Gastrocnemius medialis (tissue), 4 donors: Measurements from ENCODE around the gene LRP2BP. TPM values are rescaled to one million over a fixed set of nuclear protein-coding genes. Genes with fewer than 3 reads are reported as not detected.

Source experiments
- ATAC-seq, 2 donors: fragments of 150-250 bp; one replicate each; pipeline ENCODE4 v1.9.1; 2016
- DNase-seq, 2 donors: peaks; one replicate each; pipeline ENCODE4 v3.0.0-alpha.2; 2019
- H3K27ac ChIP-seq, 4 donors: fragments of 200-600 bp; sonication (generic); 1 replicate in 1 of 4; 2 replicates in 3 of 4; pipeline ENCODE4 v1.5.1; 2016 to 2018; ENCODE audit warnings: mild to moderate bottlenecking in 2 of 4, moderate library complexity in 1 of 4
- H3K27me3 ChIP-seq, 3 donors: fragments of 200-600 bp; sonication (generic) in 2 of 3; 1 replicate in 1 of 3; 2 replicates in 2 of 3; pipeline versions ENCODE4 v1.5.1 to v1.6.0; 2016 to 2019; ENCODE audit warnings: mild to moderate bottlenecking in 1 of 3, moderate library complexity in 1 of 3
- H3K36me3 ChIP-seq, 2 donors: fragments of 200-600 bp; sonication (generic) in 1 of 2; one replicate each; pipeline ENCODE4 v1.5.1; 2017 to 2018
- H3K4me1 ChIP-seq, 2 donors: fragments of 200-600 bp; sonication (generic) in 1 of 2; one replicate each; pipeline ENCODE4 v1.5.1; 2016 to 2017; ENCODE audit warnings: mild to moderate bottlenecking in 2 of 2
- H3K4me3 ChIP-seq, 4 donors: fragments of 200-600 bp; sonication (generic) in 3 of 4; 1 replicate in 1 of 4; 2 replicates in 3 of 4; pipeline ENCODE4 v1.5.1; 2016 to 2019; ENCODE audit warnings: mild to moderate bottlenecking in 2 of 4
- H3K9me3 ChIP-seq, 3 donors: fragments of 200-600 bp; sonication (generic) in 2 of 3; 1 replicate in 1 of 3; 2 replicates in 2 of 3; pipeline ENCODE4 v1.5.1; 2016 to 2019
- CTCF ChIP-seq, 5 experiments: fragments of 450-650 bp in 3 of 5; fragments of 200-600 bp in 2 of 5; sonication (generic) in 2 of 5; IDR thresholded peaks in 4 of 5; conservative IDR thresholded peaks in 1 of 5; 1 replicate in 4 of 5; 2 replicates in 1 of 5; pipeline ENCODE4 v1.5.1; 2016 to 2019; ENCODE audit warnings: antibody characterized with exemption in 5 of 5, mild to moderate bottlenecking in 3 of 5, moderate library complexity in 3 of 5
- POLR2A ChIP-seq, 2 donors: fragments of 450-650 bp; IDR thresholded peaks; one replicate each; pipeline ENCODE4 v1.6.1; 2017; ENCODE audit warnings: antibody characterized with exemption in 2 of 2, mild to moderate bottlenecking in 2 of 2, moderate library complexity in 2 of 2
- in situ Hi-C, 4 donors: fragments of 200-750 bp; cut with MboI; loops; one replicate each; pipeline versions ENCODE4 v1.15.0 to v1.8.0; 2017; ENCODE audit warnings: low sequenced_read_pairs in 4 of 4
- intact Hi-C: fragments of 100-400 bp; cut with DNase I; formaldehyde crosslinking; loops from one replicate; pipeline ENCODE4 v1.15.1; 2023; ENCODE audit warnings: low total_unique reads
- total RNA-seq, 4 donors: library from RNA; depleted of rRNA; stranded (reverse); fragments of >200 nt; gene quantifications; one replicate each; pipeline versions ENCODE4 v1.1.0 to v1.2.3, GENCODE V29; 2016

The LRP2BP gene
- total RNA-seq, 4 donors from 2014 or later = 0.20 to 2.0 (median 0.51) TPM

DNA sequence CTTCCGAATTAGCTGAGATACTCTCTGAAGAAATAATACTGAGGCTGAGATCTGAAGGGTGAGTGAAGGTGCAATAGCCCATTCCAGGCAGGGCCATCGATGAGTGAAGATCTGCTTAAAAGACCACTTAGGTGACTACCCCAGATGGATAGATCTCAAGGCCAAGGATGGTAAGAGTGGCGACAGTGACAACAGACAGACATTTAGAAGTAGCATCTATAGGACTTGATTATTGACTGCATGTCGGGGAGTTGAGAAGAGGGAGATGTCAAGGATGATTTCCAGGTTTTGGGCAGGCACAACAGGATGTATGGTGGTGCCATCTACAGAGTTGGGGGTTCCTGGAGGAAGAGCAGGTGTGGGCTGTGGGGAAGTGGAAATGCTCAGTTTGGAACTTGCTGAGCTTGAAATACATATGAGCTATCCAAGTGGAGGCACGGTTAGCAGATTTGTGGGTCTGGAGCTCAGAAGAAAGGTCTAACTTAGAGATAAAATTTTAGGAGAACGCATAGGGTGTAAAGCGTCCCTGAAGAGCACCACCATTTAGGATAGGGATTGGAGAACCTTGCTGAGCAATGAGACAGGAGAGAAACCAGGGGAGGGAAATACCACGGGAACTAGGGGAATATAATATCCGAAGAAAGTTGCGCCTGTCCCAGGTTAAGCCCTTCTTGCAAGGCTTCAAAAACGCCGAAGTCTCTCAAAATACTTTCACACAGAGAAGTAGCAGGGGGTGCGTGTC, 29.4 kb upstream of the LRP2BP start:
- ATAC-seq (peak; percentile 61 to 74), DNase-seq (no peak)

GRCh38 chr4:185421366-185422124, 25.8 kb upstream of the LRP2BP start:
- no peak for DNase-seq
- ATAC-seq = no peak
- intact Hi-C loops = no loop called here
- Histone ChIP-seq H3K36me3 (peaks cover 0 to 14% of the 10 kb centered on the region in 2 donors), H3K9me3 (no peaks in the 10 kb centered on the region), H3K4me3 (no peak overlapping the region), H3K27me3 (no peaks in the 10 kb centered on the region), H3K4me1 (peaks cover 18 to 28% of the 10 kb centered on the region in 2 donors), H3K27ac (peak overlapping the region in 1 of 4 donors; percentile 28)
- in situ Hi-C loops = no loop called here
- TF ChIP-seq CTCF (IDR thresholded peaks at IDR 0.05 in 4 of 5, conservative IDR thresholded peaks at IDR 0.05 in 1 of 5) (no peak), POLR2A (IDR thresholded peaks at IDR 0.05) (no peak)

More for the DNA sequence above, 29.4 kb upstream of the LRP2BP start:
- no peak for TF ChIP-seq CTCF (IDR thresholded peaks at IDR 0.05 in 4 of 5, conservative IDR thresholded peaks at IDR 0.05 in 1 of 5)
- TF ChIP-seq POLR2A (IDR thresholded peaks at IDR 0.05) = no peak
- in situ Hi-C loops = no loop called here
- Histone ChIP-seq H3K9me3 (no peaks in the 10 kb centered on the region), H3K27ac (peak overlapping the region; percentile 89 to 99 (median 94)), H3K36me3 (peaks cover 0 to 5% of the 10 kb centered on the region in 2 donors), H3K4me1 (peaks cover 18 to 28% of the 10 kb centered on the region in 2 donors), H3K4me3 (peak overlapping the region; percentile 65 to 95 (median 85)), H3K27me3 (no peaks in the 10 kb centered on the region)
- intact Hi-C loops = loop anchor here (1.0 kb wide), 2 partner anchors 29 to 45 kb away; partner anchors contain the start of gene ANKRD37

GRCh38 chr4:185416955-185417354, 21.2 kb upstream of the LRP2BP start:
- no peak for ATAC-seq
- intact Hi-C loops = no loop called here

DNA sequence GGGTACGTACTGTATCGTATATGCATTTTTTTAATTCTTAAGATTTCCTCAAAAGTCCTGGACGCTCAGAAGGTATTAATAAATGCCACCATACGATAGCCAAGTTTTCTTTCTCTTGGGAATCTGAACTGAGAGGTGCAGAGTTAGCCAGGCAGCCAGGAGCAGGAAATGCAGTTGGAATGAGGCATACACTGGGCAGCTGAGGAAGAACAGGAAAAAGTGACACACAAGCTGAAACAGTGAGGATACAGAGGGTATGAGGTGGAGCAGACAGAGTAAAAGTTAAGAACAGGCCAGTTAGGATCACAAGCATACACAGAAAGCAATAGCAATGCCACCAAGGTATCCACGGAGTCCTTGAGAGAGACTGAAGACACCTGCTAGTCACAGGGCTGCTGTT, 16.7 kb upstream of the LRP2BP start:
- Histone ChIP-seq H3K27ac (peak overlapping the region in 1 of 4 donors; percentile 8), H3K4me1 (peaks cover 0 to 4% of the 10 kb centered on the region in 2 donors), H3K9me3 (no peaks in the 10 kb centered on the region), H3K36me3 (peaks cover 0 to 79% of the 10 kb centered on the region in 2 donors), H3K27me3 (no peaks in the 10 kb centered on the region), H3K4me3 (no peak overlapping the region)
- ATAC-seq = no peak
- no peak for DNase-seq
- TF ChIP-seq CTCF (IDR thresholded peaks at IDR 0.05 in 4 of 5, conservative IDR thresholded peaks at IDR 0.05 in 1 of 5) (no peak), POLR2A (IDR thresholded peaks at IDR 0.05) (no peak)
- intact Hi-C loops (no loop called here), in situ Hi-C loops (no loop called here)

More at GRCh38 chr4:185416955-185417354, 21.2 kb upstream of the LRP2BP start:
- DNase-seq = no peak
- TF ChIP-seq POLR2A (IDR thresholded peaks at IDR 0.05) = no peak
- TF ChIP-seq CTCF (IDR thresholded peaks at IDR 0.05 in 4 of 5, conservative IDR thresholded peaks at IDR 0.05 in 1 of 5) = no peak
- no peak overlapping the region for H3K4me3 ChIP-seq
- H3K9me3 ChIP-seq = no peaks in the 10 kb centered on the region
- H3K27me3 ChIP-seq = no peaks in the 10 kb centered on the region
- H3K27ac ChIP-seq = no peak overlapping the region
- peaks cover 0 to 10% of the 10 kb centered on the region in 2 donors for H3K4me1 ChIP-seq
- H3K36me3 ChIP-seq = peaks cover 0 to 54% of the 10 kb centered on the region in 2 donors
- in situ Hi-C loops = no loop called here
